ENCODE results near the gene ZNF91. TPM values are rescaled to one million over a fixed set of nuclear protein-coding genes. Genes with fewer than 3 reads are reported as not detected.
"Not testable (repeated sequence)": the region's sequence is repeated elsewhere in the genome, so short reads cannot be mapped to it uniquely, and the experiment has no call there.

ZNF91 gene
- polyA plus RNA-seq, 1 donor from 2014 or later, result 77.8 TPM

GRCh38 chr19:23294141-23294540, 101.1 kb downstream of the ZNF91 start:
- Histone ChIP-seq H3K4me2 (ENCODE audit: low read length) (no peak overlapping the region), H3K79me2 (replicated peaks; ENCODE audit: insufficient read depth, low read length) (no peaks in the 10 kb centered on the region), H3K36me3 (ENCODE audit: insufficient read depth, low read length) (no peaks in the 10 kb centered on the region), H3K9me2 (ENCODE audit: insufficient read depth, low read length) (no peaks in the 10 kb centered on the region), H3K4me3 (ENCODE audit: low read length) (no peak overlapping the region), H3K9me3 (ENCODE audit: low read length) (peaks cover 7% of the 10 kb centered on the region), H3K9ac (ENCODE audit: low read length) (no peak overlapping the region), H3K27ac (ENCODE audit: low read length) (no peak overlapping the region), H3K27me3 (ENCODE audit: insufficient read depth, low read depth, low read length) (no peaks in the 10 kb centered on the region), H3F3A (ENCODE audit: insufficient read depth, low read length, poor library complexity, severe bottlenecking) (no peaks in the 10 kb centered on the region), H2AFZ (ENCODE audit: low read depth, low read length) (no peak overlapping the region), H4K20me1 (ENCODE audit: insufficient read depth) (no peaks in the 10 kb centered on the region)
- TF ChIP-seq RAD21 (conservative IDR thresholded peaks at IDR 0.05), result no peak
- TF ChIP-seq EP300 (conservative IDR thresholded peaks at IDR 0.05; ENCODE audit: poor library complexity, severe bottlenecking), result no peak
- TF ChIP-seq, protein P1, sequence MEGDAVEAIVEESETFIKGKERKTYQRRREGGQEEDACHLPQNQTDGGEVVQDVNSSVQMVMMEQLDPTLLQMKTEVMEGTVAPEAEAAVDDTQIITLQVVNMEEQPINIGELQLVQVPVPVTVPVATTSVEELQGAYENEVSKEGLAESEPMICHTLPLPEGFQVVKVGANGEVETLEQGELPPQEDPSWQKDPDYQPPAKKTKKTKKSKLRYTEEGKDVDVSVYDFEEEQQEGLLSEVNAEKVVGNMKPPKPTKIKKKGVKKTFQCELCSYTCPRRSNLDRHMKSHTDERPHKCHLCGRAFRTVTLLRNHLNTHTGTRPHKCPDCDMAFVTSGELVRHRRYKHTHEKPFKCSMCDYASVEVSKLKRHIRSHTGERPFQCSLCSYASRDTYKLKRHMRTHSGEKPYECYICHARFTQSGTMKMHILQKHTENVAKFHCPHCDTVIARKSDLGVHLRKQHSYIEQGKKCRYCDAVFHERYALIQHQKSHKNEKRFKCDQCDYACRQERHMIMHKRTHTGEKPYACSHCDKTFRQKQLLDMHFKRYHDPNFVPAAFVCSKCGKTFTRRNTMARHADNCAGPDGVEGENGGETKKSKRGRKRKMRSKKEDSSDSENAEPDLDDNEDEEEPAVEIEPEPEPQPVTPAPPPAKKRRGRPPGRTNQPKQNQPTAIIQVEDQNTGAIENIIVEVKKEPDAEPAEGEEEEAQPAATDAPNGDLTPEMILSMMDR (IDR thresholded peaks at IDR 0.05; ENCODE audit: poor library complexity, severe bottlenecking), result no peak
- no peak for TF ChIP-seq SMC3 (conservative IDR thresholded peaks at IDR 0.05; ENCODE audit: poor library complexity)
- TF ChIP-seq TAF1 (IDR thresholded peaks at IDR 0.05; ENCODE audit: low read depth), result no peak
- TF ChIP-seq REST (IDR thresholded peaks at IDR 0.05; ENCODE audit: borderline replicate concordance), result no peak
- TF ChIP-seq EZH2 (IDR thresholded peaks at IDR 0.05; ENCODE audit: borderline replicate concordance, insufficient read depth, low read length, poor library complexity, severe bottlenecking), result no peak
- TF ChIP-seq POLR2AphosphoS5 (IDR thresholded peaks at IDR 0.05), result no peak
- no peak for TF ChIP-seq MXI1 (conservative IDR thresholded peaks at IDR 0.05; ENCODE audit: poor library complexity, severe bottlenecking)

DNA sequence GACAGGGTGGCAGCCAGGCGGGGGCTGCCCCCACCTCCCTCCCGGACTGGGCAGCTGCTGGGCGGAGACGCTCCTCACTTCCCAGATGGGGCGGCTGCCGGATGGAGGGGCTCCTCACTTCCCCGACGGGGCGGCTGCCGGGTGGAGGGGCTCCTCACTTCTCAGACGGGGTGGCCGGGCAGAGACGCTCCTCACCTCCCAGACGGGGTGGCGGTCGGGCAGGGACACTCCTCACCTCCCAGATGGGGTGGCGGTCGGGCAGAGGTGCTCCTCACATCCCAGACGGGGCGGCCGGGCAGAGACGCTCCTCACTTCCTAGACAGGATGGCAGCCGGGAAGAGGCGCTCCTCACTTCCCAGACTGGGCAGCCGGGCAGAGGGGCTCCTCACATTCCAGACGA, 105.3 kb downstream of the ZNF91 start:
- not testable (repeated sequence) for H3K27ac ChIP-seq (ENCODE audit: low read length); H3K4me2 ChIP-seq (ENCODE audit: low read length); H3K79me2 ChIP-seq (replicated peaks; ENCODE audit: insufficient read depth, low read length); H3K9me3 ChIP-seq (ENCODE audit: low read length); H3K27me3 ChIP-seq (ENCODE audit: insufficient read depth, low read depth, low read length); H4K20me1 ChIP-seq (ENCODE audit: insufficient read depth); H3F3A ChIP-seq (ENCODE audit: insufficient read depth, low read length, poor library complexity, severe bottlenecking); H3K9me2 ChIP-seq (ENCODE audit: insufficient read depth, low read length); H3K9ac ChIP-seq (ENCODE audit: low read length); H3K36me3 ChIP-seq (ENCODE audit: insufficient read depth, low read length); H3K4me3 ChIP-seq (ENCODE audit: low read length); H2AFZ ChIP-seq (ENCODE audit: low read depth, low read length)

Small RNAs within 50 kb of the gene (small RNA-seq; reads per million reads assigned to genes)
- gene VN1R91P, result 0 reads per million in 3 experiments

Other genes starting within 250 kb of the ZNF91 start
- gene ZNF724, start 145.1 kb downstream of the ZNF91 start, polyA plus RNA-seq, result 2.4 and 3.2 TPM in 2 replicates